ENCODE data around the gene LRRC61.

The LRRC61 gene

DNA sequence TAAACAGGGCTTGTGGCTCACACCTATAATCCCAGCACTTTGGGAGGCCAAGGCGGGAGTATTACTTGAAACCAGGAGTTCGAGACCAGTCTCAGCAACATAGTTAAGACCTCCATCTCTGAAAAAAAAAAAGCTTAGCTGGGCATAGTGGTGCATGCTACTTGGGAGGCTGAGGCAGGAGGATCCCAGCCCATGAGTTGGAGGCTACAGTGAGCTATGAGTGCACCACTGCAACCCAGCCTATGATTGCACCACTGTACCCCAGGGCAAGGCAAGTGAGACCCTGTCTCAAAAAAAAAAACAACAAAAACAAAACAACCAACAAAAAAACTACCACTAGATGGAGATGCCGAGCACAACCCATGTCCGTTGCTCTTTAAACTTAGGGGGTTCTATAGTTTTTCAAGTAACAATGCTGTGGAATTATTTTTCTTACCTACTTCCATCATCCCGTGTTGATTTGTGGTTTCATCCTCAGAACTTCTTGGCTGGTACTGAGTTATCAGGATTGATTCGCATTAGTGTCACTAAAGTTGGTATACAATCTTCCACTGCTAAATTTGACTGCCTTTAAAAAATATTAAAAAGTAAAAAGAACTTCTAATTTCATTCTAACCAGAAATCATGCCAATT lies 33.2 kb downstream of the LRRC61 start:
- peak; percentile 51 for DNase-seq (ENCODE audit: low read depth, low spot score)

DNA sequence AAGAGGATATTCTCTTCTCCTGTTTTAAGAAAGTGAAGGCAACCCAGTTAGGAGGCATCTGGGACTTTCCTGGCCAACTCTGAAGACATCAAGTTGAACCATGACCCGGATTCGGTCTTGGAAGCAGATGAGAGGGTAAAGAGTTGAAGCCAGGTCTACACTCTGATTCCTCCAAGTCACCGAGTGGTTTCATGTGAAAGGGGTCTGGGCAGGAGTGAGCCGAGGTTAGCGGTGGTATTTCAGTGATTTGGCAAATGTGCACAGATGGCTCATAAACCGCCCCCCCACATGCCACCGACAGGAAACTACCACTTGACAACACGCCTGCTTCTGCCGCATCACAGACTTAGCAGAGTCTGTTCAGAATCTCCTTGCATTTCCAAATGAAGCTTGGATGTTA lies 34.1 kb downstream of the LRRC61 start:
- DNase-seq (ENCODE audit: low read depth, low spot score), result no peak

DNA sequence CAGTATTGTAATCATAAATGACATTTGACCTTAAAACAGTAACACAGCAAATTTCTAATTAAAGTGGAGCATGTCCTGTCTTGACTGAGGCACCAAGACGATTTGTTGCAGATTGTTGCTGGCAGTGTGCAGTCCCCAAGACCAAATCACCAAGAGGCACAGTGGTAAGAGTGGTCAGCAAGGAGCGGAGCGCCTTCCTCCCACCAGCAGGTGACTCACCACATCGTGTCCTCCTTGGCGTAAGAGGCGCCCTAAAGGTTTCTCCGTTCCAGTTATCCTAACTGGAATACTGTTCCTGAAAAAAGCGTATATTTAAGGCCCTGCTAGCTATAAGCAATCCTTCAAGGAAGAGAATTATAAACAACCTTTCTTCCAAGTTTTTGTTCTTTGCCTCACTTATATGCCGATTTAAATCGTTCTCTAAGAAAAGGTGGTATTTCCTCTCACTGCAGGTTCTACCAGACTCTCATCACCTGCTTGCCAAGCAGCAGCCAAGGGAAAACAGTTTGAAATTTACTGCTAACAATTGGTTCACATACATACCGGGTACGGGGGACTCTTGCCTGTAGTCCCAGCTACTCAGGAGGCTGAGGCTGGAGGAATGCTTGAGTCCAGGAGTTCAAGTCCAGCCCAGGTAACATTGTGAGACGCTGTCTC lies 34.7 kb downstream of the LRRC61 start:
- no peak for DNase-seq (ENCODE audit: low read depth, low spot score)

DNA sequence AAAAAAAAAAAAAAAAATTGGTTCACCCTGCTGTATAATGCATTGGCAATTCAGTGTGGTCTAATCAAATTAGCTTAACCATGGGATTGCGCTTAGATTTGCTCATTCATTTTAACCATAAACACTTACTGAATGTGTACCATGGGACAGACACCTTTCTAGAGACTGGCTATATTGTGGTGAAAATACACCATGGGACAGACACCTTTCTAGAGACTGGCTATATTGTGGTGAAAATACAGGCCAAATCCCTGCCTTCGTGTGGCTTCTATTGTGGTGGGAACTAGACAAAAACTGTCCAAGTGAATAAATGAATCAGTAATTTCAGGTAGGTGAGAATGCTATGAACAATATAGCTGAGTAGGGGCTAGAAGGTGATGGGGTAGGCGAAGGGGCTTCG lies 35.3 kb downstream of the LRRC61 start:
- DNase-seq (ENCODE audit: low read depth, low spot score), result no peak

DNA sequence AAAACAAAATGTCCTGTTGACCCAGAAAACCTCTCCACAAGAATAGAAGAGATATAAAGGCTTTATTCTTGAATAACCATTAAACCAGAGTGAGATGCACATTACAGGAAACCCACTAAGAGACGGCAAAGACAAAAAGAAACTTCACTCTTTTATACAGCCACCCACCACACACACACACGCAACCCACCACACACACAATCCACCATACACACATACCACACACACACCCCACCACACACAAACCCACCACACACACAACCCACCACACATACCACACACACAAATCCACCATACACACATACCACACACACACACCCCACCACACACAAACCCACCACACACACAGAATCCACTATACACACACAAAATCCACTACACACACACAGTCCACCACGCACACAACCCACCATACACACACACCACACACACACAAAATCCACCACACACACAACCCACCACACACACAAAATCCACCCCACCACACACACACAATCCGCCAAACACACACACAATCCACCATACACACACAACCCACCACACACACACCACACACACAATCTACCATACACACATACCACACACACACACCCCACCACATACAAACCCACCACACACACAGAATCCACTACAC lies 36.0 kb downstream of the LRRC61 start:
- no peak for DNase-seq (ENCODE audit: low read depth, low spot score)

DNA sequence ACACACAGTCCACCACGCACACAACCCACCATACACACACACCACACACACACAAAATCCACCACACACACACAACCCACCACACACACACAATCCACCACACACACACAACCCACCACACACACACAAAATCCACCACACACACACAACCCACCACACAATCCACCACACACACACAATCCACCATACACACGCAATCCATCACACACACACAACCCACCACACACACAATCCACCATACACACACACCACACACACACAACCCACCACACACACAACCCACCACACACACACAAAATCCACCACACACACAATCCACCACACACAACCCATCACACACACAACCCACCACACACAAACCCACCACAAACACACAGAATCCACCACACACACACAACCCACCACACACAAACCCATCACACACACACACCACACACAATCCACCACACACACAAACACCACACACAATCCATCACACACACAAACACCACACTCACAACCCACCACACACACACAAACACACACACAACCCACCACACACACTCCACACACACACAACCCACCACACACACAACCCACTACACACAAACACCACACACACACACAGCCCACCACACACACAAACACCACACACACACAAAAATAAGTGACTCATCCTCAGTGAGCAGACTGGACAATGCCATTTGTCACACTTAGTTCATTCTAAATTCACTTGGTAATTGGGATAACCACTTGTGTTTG lies 36.6 kb downstream of the LRRC61 start:
- DNase-seq (ENCODE audit: low read depth, low spot score), result no peak

DNA sequence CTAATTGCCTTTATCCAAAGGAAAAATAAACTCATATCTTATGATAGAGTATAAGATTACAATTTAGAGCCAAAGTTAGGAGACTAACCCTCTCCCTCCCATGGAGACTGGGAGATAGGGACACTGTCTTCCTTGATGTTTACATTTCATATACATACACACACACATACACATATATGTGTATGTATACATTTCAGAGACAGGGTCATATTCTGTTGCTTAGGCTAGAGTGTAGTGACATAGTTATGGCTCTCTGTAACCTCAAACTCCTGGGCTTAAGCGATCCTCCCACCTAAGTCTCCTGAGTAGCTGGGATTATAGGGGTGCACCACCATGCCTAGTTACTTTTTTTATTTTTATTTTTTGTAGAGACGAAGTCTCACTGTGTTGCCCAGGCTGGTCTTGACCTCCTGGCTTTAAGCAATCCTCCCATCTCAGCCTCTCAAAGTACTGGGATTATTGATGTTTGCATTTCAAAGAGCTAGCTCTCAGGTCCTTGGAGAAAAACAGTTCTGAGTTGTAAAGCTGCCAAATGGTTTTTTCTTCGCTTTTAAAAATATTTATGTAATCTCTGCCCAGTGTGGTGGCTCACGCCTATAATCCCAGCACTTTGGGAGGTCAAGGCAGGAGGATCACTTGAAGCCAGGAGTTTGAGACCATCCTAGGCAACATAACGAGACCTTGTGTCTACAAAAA lies 37.4 kb downstream of the LRRC61 start:
- no peak for DNase-seq (ENCODE audit: low read depth, low spot score)

DNA sequence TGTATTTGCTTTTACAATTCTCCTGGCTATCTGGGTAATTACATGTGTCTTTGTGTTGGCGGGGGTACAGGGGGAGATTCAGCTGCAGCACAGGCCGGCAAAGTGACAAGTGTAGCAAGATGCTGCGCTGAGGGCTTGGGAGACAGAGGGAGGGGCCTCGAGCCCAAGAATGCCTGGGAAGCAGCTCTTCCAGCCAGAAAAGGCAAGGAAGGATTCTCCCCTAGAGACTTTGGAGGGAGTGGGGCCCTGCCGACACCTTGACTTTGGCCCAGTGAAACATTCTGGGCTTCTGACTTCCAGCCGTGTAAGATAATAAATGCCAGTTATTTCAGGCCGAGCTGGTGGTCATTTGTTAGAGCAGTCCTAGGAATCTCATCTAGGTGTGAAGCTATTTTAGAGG lies 38.2 kb downstream of the LRRC61 start:
- DNase-seq (ENCODE audit: low read depth, low spot score), result no peak

DNA sequence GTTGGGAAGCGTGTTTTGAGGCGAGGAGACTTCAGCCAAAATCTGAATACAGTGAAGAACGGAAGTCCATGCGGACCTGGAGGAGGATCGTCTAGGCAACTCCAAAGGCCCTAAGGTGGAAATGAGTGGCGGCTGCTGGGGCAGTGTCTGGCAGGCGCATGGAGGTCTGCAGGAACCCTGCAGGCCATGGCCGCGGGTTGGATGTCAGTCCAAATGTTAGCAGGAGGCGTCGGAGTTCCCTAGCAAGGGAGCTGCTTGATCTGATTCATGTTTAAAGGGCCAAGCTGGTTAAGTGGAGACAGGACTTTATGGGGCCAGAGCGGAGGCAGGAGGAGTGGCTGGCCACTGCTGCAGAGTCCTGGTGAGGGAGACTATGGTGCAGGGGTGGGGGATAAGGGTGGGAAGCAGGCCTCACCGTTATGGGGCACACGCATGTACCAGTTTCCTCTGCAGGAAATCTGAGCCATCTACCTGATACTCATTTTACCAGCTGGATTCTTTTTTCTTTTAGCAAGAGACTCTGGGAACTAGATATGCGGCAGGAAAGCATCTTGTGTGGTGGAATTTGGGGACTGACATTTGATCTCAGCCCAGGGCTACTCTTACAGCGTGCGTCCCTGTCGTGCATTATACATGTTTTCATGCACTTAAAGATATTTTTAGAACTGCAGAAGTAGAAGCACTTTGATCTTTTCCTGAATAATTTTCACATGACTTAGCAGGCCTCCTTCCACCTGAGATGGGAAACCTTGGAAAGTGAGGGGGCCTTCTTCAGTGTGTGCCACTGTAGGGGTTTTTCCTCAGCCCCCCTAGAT lies 38.9 kb downstream of the LRRC61 start:
- no peak for DNase-seq (ENCODE audit: low read depth, low spot score)

DNA sequence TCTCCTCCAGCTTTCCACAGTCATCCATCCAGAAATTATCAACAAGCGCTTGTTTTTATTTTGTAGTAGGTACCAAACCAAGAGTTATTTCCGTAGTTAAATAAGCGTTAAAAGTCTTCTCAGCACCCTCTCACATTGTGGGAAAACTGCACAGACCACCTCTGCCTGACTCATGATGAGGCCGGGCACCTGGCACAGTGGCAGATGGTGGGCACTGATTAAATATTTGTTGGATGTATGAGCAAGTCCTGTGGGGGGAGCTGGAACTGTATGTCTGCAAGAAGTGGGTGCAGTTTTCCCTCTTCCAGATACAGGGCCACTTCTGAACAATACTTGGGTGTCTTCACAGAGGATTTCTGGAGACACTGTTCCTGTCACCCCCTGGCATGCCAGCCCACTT lies 40.2 kb downstream of the LRRC61 start:
- no peak for DNase-seq (ENCODE audit: low read depth, low spot score)

DNA sequence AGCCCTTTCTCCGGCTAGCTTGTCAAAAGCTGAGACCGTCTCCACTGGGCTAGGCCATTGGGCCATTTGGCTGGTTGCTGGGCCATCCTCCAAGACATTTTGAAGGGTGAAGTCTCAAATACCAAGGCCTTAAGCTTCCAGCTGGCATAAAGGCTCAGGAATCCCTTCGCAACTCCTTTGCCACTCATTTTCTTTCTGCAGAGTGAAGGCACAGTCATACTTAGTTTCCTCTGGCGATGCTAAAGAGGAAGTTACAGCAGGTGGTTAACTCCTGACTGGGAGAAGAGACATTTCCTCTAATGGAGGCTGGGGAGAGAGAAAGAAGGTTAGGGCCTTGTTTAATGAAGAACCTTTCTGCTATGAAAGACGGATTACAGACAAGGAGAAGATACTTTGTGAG lies 40.7 kb downstream of the LRRC61 start:
- no peak for DNase-seq (ENCODE audit: low read depth, low spot score)

DNA sequence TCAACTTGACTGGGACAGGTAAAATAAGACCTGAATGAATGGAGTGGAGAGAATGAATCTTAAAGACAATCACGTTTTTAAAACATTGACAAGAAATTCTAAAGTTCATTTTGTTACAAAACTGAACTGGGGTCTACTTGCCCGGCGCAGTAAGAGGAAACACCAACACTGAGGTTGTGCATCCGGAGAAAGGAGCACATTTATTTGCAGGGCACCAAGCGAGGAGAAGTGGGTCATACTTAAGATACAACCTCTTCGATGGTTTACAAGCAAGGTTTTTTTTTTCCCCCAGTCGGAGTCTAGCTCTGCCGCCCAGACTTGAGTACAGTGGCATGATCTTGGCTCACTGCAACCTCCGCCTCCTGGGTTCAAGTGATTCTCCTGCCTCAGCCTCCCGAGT lies 42.0 kb downstream of the LRRC61 start:
- DNase-seq (ENCODE audit: low read depth, low spot score), result no peak

DNA sequence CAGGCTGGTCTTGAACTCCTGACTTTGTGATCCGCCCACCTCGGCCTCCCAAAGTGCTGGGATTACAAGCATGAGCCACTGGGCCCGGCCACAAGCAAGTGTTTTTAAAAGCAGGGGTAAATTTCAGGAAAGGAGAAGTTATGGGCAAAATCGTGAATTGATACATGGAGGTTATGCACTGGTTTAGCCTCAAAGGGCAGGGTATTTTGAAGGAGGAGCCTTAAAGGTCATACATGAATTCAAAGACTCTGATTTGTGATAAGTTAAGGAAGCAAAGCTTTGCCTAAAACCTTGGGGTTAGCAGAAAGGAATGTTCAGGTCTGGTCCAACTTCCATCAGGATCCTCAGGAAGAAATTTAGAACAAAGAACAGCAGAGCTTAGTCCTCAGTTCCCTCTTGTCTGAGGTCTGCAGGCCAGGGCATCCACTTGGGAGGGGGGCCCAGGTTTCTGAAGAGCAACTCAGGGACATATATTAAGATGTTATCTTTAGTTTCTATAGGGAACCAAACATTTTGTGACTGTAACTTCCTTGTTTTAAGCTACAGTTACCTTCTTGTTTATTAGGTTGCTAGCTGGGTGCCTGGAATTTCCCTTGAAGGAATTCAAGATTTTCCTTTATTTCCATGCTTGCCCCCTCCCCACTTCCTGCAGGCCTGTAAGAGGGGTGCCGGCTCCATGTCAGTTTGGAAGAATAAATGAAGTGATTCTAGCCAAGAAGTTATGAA lies 42.7 kb downstream of the LRRC61 start:
- no peak for DNase-seq (ENCODE audit: low read depth, low spot score)

DNA sequence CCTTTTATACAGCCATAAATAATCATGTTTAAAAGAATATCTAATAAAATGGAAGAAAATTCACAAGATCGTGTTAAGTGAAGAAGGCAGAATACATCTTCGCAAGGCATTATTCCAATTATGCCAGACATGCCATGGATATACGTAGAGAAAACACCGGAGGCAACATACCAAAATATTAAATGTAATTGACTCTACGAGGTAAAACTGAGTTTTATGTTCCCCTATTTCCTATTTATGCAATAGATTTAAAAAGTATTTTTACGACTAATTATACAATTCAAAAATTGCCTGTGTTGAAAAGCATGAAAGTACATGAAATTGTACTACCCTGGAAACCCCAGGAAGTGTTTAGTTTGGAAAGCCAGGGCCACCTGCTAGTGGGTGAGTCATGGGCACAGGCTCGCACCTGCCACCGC lies 44.5 kb downstream of the LRRC61 start:
- no peak for DNase-seq (ENCODE audit: low read depth, low spot score)

DNA sequence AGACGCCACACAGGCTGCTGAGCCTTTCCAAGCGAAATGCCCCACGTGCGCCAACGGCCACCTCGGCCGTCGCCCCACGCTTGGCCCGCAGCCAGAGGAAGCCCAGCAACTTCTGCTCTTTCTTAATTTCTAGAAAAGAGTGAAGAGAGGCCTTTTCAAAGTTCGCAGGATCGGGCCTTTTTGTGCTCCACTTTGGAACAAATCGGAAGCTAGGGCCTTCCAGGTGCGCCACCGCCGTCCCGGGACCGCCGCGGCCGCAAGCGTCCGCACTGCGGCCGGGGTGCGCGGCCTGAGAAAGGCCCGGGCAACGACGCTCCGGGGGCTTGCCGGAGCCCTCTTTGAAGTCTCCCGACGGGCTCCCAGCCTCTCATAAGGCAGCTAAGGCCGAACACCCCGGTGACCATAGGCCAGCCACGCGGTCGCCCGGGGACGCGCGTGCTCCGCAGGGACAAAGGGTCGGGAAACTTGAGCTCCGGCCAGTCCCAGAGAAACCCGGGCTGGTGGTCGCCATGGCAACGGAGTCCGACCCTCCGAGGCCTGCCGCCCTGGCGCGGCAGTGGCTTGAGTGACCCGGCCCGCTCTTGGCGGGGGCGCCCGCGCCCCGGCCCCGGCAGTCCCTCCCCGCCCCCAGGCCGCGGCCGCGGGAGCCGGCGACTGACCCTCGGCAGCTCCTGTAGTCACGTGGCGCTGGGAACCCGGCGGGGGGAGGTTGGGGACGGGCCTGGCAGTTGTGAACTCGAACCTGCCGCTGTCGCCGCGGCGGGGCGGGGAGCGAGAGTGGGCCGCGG lies 45.1 kb downstream of the LRRC61 start, which contains the start of gene REPIN1:
REPIN1 (plus strand) TSS at position 727 of the 788 bp plus-strand sequence. CDS start 890 bp downstream, outside the sequence.
- peak; percentile 93 for DNase-seq (ENCODE audit: low read depth, low spot score)

DNA sequence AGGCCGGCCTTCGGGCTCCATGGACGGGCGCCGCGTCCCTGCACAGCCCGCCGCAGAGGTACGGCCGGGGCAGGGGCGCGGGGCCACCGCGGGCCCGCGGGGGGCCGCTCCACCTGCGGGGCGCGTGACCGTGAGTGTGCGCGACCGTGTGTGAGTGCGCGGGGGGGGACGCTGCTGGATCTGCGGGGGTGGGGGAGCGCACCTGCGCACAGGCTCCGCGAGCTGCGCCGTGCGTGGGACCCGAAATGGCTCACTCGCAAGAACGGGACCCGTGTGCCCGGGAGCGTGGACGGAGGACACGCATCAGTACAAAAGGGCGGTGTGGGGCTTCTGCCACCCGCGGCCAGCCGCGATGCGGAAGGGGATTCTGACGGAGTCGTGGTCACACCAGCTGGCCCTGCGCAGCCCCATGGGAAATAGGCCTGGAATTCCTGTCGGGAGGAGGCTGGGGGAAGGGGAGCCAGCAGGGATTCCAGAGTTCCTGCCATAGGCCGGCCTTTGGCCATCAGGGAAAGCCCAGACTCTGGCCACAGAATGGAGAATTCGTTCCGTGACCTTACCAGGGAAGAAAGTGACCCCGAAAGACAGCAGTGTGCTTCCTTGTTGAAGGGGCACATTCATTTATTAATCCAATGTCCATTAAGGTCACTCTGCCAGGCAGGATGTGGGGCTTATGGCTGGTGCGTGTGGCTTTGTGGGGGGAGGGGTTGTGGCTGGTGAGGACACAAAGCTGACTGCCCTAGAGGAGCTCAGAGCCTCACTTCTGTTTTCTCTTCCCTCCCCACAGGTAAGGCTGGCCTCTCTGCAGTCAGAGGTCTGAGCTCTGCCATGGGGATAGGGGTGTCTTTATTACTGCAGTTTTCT lies 46.0 kb downstream of the LRRC61 start:
- DNase-seq (ENCODE audit: low read depth, low spot score), result peak; percentile 87

DNA sequence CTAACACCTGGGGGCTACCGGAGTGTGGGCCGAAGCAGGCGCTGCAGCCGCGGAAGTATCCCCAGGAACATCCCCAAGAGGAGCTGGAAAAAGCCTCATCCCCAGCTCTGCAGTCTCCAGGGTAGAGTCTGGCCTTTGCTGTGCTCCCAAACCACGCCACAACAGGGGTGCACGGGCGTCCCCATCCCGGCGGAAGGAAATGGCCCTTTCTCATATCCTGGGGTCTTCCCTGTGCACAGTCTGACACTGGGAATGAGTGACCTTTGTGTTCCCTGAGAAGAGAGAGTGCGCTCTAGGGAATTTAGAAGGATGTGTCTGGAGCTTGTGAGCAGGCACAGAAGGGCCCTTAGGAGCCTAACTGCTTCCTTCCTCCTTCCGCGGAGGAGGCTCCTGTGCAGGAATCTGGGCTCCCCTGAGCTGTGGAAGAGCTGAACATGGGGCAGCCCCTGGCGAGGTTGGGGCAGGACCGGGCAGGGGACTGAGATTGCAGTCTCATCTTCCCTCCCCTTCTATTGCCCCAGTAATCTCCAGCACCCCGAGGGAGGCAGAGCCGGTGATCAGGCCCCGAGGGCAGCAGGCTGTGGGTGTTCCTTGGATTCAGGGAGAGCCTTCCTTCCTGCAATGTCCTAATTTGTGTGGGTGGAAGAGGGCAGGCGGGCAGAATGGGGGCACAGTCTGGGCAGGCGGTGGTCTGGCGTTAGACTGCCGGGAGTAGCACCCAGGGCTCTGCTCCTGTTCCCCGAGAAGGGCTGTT lies 46.8 kb downstream of the LRRC61 start:
- DNase-seq (ENCODE audit: low read depth, low spot score), result no peak

DNA sequence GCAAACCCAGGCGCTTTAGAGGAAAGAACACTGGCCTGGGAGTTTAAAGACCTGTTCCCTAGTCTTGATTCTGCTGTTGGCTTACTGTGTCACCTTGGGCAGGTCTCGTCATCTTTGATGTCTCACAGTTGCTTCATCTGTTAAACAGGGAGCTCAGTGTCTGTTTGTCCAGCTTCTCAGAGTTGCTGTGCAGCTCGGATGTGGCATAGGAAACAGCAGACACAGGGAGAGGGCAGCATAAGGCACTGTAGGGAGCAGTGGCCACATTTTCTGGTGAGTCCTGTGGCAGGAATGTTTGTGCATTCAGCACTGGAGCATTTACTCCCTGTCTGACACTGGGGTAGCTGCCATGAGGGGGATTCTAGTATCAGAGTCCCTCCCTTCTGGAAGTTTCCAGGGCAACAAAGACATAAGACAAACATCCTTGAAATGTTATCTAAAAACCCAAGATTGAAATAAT lies 47.5 kb downstream of the LRRC61 start:
- DNase-seq (ENCODE audit: low read depth, low spot score), result peak; percentile 85
